HG03159 (cell line): ENCODE results near the gene TMEM63B.
"Not testable (repeated sequence)": the region's sequence is repeated elsewhere in the genome, so short reads cannot be mapped to it uniquely, and the experiment has no call there.

Source experiments
- ATAC-seq: cut with Tn5 transposase; IDR thresholded peaks from one replicate; pipeline ENCODE4 v1.9.1; 2021; ENCODE audit warnings: mild to moderate bottlenecking, moderate library complexity; ENCODE audit not compliant: unreplicated experiment

TMEM63B gene

DNA sequence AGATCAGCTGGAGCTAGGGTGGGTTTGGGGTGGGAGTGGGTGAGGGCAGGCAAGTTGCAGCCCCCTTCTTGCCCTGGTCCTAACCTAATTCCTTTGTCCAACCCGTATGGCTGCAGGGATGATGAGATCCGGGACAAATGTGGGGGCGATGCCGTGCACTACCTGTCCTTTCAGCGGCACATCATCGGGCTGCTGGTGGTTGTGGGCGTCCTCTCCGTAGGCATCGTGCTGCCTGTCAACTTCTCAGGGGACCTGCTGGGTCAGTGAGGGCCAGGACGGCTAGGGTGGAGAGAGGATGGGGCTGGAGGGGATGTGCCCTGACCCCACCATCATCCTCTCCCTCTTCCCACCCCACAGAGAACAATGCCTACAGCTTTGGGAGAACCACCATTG, 12.0 kb downstream of the TMEM63B start:
- ATAC-seq = no peak

DNA sequence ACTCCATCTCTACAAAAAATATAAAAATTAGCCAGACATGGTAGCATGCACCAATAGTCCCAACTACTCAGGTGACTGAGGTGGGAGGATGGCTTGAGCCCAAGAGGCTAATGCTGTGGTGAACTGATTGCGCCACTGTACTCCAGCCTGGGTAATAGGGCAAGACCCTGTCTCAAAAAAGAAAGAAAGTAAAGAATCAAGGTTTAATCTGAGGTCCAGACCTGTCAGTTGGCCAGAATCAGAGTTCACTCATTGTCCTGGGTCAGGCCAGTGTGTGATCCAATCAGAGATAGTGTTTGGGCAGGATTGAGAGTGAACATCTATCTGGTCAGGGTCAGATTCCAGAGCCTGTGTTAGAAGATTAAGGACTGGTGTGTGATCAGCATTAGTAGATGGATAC, 15.5 kb downstream of the TMEM63B start:
- ATAC-seq = no peak

DNA sequence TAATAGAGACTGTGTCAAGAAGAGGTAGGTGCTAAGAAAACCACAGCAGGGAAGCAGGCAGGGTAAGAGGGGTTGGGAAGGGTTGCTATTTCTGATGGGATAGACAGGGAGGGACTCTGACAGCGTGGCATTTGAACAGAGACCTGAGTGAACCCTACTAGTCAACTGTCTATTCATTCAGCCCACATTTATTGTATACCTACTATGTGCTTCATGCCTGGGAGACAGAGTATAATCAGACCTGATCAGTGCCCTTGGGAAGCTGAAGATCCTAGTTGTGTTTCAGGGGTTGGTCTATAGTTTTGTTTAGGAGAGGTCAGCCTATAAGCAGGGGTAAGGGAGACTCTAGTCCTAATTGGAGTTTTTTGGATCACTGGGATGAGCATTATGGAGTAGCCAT, 16.4 kb downstream of the TMEM63B start:
- no peak for ATAC-seq

DNA sequence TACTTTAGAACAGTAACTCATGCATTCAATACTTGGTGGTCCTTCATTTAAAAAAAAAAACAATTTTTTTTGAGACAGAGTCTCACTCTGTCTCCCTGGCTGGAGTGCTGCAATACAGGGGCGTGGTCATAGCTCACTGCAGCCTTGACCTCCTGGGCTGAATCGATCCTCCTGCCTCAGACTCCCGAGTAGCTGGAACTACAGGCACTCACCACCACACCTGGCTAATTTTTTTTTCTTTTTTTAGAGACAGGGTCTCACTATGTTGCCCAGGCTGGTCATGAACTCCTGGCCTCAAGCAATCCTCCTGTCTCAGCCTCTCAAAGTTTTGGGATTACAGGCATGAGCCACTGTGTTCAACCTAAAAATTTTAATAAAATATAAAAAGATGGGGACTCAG, 17.2 kb downstream of the TMEM63B start:
- ATAC-seq = not testable (repeated sequence)

DNA sequence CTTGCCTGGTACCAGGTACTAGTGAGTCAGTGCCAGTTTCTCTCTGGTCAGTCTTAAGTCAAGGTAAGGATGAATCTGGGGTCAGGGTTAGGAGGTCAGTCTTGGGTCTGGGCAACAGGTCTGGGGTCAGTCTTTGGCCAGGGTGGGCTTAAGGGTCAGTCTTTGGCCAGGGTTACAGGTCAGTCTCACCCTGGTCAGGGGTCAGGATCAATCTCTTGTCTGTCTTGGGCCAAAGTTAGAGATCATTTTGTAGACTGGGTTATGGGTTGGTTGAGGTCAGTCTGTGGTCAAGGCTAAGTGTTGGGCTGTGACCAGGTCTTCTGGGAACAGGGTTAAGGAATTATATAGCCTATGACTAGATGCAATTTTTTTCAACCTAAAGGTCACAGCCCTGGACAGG, 18.5 kb downstream of the TMEM63B start:
- ATAC-seq = no peak

DNA sequence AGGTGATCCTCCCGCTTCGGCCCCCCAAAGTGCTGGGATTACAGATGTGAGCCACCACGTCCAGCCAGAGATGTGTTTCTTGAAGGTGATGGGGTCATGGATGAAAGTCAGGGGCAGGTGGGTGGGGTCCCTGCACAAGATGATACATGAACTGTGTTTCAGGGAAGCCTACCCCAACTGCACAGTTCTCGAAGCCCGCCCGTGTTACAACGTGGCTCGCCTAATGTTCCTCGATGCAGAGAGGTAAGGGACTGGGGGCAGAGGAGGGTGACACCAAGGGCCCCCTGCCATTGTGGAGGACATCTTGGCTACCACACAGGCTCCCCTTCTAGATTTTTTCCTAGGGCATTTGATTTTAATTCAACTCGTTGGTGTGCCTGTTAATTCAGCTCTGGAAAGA, 19.3 kb downstream of the TMEM63B start:
- ATAC-seq = no peak

DNA sequence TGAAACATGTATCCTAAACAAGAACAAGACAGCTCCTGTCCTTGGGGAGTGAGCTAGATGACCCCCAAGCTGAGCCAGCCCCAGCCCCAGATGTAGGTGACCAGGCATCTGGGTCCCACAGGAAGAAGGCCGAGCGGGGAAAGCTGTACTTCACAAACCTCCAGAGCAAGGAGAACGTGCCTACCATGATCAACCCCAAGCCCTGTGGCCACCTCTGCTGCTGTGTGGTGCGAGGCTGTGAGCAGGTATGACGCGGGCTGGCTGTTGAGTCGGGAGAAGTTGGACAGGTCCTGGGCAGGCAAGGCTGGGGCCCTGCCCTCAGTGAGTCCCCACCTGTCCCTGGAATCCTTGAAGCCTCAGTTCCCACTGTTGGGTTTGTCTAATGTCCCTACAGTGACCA, 19.9 kb downstream of the TMEM63B start:
- ATAC-seq = no peak

DNA sequence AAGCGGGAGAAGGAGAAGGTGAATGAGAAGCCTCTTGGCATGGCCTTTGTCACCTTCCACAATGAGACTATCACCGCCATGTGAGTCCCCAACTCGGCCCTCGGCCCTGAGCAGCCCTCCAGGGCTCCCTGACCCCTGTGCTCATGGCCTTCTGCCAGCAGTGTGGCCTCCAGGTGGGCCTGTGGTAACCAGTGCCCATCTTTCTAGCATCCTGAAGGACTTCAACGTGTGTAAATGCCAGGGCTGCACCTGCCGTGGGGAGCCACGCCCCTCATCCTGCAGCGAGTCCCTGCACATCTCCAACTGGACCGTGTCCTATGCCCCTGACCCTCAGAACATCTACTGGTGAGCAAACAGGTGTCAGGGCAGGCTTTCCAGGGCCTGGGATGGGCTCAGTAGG, 21.0 kb downstream of the TMEM63B start:
- no peak for ATAC-seq

DNA sequence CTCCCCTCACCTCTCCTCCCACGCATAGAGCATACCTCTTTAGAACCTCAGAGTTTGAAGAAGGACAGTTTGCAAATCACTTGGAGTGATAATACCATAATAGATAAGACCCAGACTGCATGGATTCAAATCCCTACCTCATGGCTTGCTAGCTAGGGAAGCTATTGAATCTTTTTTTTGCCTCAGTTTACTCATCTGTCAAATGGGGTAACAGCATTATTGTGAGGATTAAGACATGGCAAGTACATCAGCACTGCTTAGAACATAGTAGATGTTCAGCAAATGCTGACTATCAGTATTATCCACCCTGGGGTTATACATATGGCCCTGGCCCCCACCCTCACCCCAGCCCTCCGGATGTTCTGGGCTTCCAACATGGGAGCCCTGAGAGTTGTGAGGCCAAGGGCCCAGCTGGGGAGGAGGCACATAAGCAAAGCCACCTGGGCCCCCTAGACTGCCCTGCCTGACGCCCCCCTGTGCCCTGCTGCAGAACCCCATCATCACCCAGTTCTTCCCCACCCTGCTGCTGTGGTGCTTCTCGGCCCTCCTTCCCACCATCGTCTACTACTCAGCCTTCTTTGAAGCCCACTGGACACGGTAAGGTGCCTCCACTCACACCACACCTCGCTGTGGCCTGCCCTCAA, 22.1 kb downstream of the TMEM63B start:
- ATAC-seq = no peak

DNA sequence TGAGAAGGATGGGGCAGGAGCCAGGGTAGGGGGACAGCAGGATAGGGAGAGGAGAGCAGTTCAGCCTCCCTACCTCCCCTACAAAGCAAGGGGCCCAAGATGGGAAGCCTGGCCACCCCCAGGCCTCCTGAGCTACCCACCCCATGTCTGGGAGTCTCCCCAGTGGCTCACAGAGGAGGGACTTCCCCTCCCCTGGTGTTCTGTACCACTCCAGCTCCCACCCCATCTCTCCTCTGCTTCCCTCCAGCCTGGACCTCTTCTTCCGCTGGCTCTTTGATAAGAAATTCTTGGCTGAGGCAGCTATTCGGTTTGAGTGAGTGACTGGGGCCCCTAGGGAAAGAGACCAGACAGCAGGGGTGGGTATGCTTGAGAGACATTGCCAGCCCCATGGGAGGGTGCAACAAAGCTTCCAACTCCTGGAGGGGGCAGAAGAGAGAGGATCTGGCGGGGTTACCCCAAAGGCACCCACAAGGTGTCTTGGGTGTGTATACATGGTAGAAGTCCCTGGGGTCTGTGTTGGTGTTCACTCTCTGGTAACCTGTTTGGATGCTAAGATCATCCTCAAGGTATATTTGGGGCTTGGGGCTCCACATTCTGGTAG, 23.1 kb downstream of the TMEM63B start:
- no peak for ATAC-seq

DNA sequence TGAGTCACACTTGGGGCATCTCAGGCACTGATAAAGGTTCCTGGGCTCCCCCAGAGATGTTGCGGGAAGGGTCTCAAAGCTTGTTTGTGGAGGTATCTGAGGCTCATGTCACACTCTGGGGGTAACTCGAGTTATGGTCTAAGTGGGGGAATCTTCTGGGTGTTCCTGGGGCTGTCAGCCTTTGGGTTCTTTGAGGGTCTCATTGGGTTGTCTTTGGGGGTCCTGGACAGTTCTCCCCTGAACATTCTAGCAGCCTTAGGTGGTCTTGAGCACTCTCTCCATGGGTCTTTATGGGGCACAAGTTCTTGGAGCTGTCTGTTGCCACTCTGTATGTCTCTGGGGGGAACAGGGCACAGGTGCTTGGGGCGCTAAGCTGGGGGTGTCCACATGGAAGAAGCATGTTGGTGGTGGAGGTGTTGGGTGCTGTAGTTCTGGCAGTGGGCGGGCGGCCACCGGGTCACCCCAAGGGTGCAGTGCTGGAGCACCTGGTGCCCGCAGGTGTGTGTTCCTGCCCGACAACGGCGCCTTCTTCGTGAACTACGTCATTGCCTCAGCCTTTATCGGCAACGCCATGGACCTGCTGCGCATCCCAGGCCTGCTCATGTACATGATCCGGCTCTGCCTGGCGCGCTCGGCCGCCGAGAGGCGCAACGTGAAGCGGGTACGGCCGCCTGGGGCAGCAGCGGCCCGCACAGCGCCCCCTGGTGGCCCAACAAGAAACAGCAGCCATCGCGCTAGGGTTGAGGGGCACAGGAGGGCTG, 24.2 kb downstream of the TMEM63B start:
- ATAC-seq = peak; percentile 68

DNA sequence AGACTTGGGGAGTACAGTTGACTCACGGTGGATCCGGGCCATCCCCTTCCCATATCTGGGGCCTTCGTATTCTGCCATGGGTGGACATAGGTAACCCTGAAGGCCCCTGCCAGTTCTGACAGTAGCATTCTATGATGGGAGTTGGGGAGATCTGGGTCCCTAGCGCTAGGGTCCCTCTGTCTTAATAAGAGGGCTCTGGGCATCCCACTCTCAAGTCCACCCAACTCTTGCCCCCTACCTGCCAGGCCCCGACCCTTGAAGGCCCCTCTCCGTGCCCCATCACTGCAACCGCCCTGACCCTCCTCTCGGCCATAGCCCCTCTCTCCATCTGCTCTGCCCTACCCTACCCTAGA, 24.7 kb downstream of the TMEM63B start:
- no peak for ATAC-seq

DNA sequence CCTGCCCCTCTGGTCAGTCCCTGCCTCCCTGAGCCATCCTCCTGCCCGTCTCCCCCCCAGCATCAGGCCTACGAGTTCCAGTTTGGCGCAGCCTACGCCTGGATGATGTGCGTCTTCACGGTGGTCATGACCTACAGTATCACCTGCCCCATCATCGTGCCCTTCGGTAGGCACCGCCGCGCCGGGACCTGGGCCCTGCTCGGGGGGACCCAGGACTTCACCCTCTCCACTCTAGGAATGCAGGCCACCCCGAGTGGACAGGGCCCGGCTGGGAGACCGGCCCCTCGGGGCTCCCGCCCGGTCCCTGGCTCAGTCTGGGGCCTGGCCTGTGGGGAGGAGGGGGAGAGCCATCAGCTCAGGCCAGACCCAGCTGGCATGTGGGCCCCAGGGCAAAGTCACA, 25.2 kb downstream of the TMEM63B start:
- ATAC-seq = no peak

DNA sequence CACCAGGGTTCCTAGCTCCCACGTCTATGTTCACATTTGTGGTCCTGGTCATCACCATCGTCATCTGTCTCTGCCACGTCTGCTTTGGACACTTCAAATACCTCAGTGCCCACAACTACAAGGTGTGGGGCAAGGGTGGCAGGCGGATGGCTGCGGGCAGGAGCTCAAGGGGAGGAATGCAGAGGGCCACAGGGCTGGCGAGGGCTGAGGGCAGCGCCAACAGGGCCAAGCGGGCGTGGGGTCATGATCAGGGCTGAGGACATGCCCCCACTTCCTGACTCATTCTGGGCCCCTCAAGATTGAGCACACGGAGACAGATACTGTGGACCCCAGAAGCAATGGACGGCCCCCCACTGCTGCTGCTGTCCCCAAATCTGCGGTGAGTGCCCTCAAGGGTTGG, 26.7 kb downstream of the TMEM63B start:
- no peak for ATAC-seq

DNA sequence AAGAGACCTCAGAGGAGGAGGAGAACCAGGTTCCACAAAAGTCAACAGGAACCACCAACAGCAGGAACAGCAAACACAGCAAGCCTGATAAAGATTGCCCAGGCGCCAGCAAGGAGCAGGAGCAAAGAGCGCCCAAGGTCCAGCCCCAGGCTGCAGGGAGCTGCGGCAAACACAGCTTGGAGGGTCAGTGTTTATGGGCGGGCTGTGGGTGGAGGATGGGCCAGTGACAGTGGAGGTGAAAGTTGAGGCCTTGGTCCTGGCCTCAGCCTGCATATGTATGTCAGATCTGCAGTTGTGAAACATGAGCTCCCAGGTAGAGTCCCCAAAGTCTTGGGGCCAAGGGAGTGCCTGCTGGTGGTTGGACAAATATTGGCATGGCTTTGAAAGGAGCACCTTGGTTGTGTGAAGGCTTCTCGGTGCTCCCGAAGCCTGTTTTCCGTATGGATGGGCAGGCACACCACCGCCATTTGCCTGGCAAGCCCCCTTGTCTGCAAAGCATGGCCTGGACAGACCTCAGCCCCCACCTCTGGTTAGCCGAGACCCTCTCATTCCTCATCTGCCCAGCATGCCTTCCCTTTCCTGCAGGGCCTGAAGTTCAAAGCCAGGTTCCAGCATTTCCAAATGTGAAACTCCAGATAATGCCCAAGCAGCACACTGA, 29.3 kb downstream of the TMEM63B start:
- no peak for ATAC-seq

DNA sequence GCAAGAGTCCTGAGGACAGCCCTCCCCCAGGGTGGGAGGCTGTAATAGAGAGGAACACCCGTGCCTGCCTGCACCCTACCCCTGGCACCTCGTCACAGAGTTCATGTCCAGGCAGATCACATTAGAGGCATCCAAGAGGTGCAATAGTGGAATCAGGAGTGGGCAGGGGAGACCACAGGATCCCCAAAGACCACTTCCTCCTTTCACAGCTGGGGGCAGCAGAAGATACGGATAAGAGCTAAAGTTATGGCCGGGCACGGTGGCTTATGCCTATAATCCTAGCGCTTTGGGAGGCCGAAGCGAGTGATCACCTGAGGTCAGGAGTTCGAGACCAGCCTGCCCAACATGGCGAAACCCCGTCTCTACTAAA, 29.8 kb downstream of the TMEM63B start:
- no peak for ATAC-seq

DNA sequence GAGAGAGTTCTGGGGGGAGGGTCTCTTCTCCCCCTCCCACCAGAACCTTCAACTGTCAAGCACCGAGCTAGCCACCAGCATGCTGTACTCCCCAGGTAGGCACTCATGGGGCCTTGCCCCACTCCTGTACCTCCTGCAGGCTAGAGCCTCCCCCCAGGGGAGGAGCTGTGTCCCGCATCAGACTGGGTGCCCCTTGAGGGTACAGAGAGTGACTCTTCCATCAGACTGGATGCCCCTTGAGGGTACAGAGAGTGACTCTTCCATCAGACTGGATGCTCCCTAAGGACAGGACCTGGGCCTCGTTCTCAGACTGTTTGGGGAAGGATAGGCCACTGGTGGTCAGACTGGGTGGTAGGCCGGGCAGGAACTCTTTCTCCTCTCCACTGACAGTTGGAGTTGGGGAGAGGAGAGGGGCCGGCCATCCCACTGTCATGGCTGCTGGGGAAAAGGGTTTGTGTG, 31.4 kb downstream of the TMEM63B start, which contains the start of gene CAPN11:
CAPN11 (plus strand) TSS at position 51 of the 459 bp plus-strand sequence; CDS start at position 80, 29 bp downstream.
- ATAC-seq = no peak

DNA sequence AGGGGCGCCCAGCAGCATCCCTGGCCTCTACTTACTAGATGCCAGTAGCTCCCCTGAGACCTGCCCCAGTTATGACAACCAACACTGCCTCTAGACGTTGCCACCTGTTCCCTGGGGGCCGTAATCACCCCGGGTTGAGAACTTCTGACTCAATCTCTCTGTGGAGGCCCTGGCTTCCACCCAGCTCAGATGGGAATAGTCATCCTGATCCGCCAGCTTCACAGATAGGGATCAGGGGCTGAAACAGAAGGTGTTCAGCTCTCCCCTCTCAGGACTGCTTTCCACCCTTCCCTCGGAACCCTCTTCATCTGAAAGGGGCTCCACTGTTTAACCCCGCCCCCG, 34.6 kb downstream of the TMEM63B start:
- no peak for ATAC-seq

DNA sequence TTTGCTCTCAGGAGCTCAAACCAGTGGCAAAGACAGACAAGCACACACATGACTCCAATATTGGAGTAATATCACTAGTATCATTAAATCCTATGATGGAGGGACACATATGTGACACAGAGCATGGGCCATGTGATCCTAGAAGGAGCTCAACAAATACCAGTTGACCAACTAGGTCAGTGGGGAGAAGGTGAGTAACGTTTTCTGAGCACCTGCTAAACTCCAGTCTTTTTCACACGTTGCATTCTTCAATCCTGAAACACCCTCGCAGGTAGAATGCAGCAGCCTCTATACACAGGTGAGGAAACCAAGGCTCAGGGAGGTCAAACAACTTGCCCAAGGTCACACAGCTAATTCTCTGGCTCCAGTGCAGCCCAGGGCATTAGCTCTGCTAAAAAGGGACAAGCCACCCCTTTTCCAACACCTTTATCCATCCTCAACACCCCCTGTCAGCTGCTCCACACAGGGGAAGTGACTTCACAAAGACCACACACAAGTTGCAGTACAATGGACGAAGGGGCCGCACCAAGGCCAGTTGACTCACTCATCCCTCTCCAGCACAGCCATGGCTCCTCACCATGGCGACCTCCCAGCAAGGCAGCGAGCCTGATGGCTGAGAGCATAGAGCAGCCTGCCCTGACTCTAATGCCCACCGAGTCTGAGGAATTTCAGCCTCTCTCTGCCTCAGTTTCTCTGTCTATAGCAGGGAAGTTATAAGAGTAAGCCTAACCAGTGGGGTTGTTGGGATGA, 35.7 kb downstream of the TMEM63B start:
- no peak for ATAC-seq

DNA sequence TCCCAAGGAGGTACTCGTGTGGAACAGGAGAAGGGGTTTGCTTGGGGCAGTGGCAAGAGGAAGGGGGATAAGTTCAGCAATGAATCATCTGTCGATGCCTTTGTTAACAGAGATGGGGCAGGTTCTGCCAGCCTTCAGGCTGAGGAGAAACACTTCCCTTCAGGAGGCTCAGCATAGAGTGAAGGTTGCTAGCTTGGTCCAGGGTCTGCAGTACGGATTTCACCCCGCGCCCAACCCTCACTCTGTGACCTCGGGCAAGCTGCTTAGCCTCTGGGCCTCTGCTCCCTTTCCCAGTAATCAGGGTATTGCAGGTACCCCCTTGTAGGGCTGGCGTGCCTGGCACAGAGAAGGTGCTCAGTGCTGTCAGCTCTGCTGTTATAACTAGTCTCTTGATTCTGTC, 38.8 kb downstream of the TMEM63B start:
- no peak for ATAC-seq

DNA sequence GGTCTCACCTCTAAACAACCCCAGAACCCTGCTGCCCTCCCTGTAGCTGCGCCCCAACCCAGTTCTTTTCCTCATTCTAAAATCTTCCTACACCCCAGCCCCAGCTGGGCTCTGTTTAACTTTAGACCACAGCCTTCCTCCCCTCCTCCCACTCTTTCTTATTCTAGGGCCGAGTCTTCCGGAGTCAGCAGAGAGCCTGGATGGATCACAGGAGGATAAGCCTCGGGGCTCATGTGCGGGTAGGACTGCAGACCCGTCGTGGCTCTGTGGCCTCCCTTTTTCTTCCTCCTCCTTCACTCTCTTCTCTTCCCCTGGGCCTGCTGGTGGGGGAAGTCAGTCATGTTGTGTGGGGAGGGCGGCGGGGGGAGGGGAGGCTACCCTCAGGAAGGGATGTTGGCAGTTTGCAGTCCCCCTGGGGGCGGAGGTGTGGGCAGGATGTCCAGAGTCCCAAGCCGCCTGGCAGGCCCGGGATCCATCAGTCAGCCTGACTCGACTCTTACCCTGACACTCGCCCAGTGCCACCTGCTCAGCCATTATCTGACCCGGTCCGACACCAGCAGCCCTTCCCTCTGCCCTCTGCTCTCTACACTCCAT, 39.3 kb downstream of the TMEM63B start:
- ATAC-seq = no peak
